HCT116 (cell line): ENCODE results near the gene ARHGAP35.

ENCODE experiments used
- CTCF ChIP-seq, 3 experiments: fragments of 200-600 bp in 1 of 3; sonication (generic) in 1 of 3; IDR thresholded peaks in 2 of 3; conservative IDR thresholded peaks in 1 of 3; 2 replicates each; pipeline ENCODE4 v1.5.1; 2012 to 2017; ENCODE audit warnings: low read depth in 2 of 3, low read length in 2 of 3, antibody characterized with exemption in 1 of 3, borderline replicate concordance in 1 of 3, control low read depth in 1 of 3, mild to moderate bottlenecking in 1 of 3, mixed read lengths in 1 of 3, mixed run types in 1 of 3, moderate library complexity in 1 of 3; ENCODE audit not compliant: insufficient read depth in 1 of 3
- POLR2A ChIP-seq: IDR thresholded peaks from 2 replicates; pipeline ENCODE4 v1.7.0; 2011; ENCODE audit warnings: borderline replicate concordance; ENCODE audit not compliant: insufficient read depth, insufficient read length; ENCODE audit errors: extremely low read depth

GRCh38 chr19:46886546-46887239 lies 25.9 kb downstream of the ARHGAP35 start:
- TF ChIP-seq CTCF (IDR thresholded peaks at IDR 0.05 in 2 of 3, conservative IDR thresholded peaks at IDR 0.05 in 1 of 3; ENCODE audit: borderline replicate concordance in 1 of 3, insufficient read depth in 1 of 3, low read depth in 2 of 3, low read length in 2 of 3) (no peak), POLR2A (no peak)
